Stimulated activated CD4-positive, alpha-beta T cell treated with anti-CD3 and anti-CD28 coated beads, Interleukin-1b, Interleukin-23, amount 100 ng/mL, for 24 hours (primary cell): ENCODE measurements around the gene SCARB2.

ENCODE experiments used
- DNase-seq, 4 experiments: peaks; one replicate each; pipeline ENCODE4 v3.0.0-alpha.2; 2020; ENCODE audit warnings: low read depth in 4 of 4, low spot score in 1 of 4

The SCARB2 gene

DNA sequence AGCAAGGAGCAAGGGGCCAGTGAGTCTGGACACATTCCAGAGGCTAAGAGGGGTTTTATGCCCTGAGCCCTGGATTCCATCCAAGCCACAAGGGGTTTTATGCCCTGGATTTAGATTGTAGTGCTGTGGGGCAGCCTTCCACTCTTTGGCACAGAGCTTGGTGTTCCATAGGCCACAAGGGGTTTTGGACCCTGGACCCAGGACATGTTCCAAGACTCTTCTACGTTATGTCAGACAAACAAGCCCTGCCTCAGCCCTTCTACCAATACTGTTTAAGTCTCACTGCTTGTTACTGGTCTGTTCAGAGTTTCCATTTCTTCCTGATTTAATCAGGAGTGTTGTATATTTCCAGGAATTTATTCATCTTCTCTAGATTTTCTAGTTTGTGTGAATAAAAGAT, 12.8 kb upstream of the SCARB2 start:
- no peak for DNase-seq

- no peak for DNase-seq
Observed at GRCh38 chr4:76224171-76224570, 10.5 kb upstream of the SCARB2 start.

GRCh38 chr4:76219299-76220055, 5.9 kb upstream of the SCARB2 start:
- no peak for DNase-seq

GRCh38 chr4:76216975-76217814, 3.6 kb upstream of the SCARB2 start:
- no peak for DNase-seq

GRCh38 chr4:76216524-76216923, 2.9 kb upstream of the SCARB2 start:
- no peak for DNase-seq

DNA sequence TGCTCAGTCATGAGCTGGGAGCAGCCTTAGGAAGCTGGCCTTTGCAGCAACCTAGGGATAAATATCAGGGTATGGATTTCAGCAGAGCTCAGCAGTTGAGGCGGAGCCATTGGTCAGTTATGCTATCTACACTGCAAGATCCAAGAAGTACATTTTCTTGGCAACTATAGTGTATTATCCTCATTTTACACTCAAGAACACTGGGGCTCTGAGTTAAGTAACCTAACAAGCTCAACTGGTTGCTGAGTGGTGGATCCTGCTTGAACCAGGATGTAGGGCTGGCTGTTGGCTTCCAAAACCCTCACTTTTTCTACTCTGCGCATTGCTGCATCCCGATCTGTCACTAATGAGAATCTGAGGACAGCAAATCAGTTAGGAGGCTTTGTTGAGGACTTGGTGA, 1.5 kb upstream of the SCARB2 start:
- no peak for DNase-seq

DNA sequence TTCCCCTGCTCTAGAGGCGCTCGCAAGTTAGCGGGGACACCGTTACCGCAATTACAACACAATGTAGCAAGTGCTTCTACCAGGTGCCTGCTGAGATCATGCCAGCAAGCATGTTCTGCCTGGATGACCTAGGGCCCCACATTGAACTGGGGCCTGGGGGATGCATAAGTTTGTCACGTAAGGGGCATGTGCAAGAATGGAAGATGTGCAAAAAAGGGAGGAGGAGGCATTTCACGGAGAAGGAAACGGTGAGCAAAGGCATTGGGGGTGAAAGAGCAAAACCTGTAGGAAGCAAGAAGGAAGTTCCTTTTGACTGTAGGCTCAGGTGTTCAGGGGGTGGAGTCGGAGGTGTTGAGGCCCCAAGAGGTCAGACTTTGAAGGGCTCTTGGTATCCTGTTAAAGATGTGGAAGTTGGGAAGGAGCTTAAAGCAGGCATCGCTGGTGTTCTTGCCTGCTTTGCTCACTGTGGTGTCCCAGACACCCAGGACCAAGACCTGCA, 602 bp upstream of the SCARB2 start:
- no peak for DNase-seq

DNA sequence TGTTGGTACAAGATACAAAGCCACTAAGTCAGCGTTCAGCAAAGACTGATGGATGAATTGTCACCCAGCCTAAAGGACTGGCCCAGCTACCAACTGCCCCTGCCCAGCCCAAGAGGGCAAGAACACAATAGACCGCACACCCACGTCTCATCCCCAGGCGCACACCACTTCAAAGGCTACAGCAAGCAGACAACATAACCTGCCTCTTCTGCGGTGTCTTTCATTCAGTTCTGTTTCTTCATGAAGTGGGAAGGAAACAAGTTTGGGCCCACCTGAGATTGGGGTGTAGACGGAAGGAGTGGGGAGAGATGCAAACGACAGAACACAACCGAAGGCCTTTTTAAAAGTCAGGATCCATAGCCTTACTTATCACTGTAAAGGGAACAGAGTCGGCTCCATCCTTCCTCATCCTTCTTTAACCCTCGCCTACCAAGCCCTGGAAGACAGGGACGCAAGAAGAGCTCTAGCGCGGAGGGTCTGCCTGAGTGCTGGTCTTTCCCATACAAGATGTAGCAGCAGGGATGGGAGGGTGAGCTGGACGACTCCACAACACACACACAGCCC, 691 bp downstream of the SCARB2 start:
- DNase-seq = no peak

DNA sequence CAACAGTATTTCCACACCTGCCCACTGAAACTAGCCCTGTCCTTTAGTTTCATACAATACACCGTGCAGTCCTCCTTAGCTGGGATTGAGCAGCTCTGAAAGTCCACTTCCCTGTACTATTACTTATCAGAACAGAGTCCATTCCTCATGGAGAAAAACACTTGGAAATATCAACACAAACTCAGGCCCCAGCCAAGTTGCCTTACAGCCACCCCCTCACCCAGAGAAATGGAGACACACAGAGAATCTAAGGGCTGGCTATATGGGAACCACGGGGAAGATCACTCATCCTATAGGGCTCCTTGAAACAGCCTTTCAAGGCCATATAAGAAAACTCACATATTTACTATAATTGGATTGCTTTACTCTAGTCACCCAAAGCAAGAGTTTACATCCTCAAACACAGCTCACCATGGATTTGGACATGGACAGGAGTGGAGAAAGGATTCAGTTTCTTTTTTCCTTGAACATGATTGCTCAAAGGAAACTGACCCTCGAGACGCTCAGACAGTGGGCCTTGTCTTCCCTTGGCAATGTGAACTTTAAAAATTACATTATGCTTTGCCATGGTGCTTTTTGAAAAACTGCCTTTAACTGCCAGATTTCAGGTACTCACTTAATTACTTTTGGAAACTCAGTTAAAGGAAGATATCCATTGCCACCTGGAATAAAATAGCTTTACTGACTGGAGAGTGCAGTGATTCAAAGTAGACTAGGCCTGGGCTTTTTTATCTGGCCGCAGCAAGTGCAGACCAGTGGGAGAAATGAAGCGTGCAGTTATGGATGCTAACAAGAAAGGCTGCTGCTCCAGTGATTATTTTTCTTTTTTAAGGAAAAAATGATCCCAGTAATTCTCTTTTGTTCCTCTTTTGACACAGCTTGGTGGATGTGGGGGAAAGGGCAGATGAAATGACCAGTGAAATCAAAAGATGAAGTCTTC, 1.6 kb downstream of the SCARB2 start:
- DNase-seq = no peak

DNA sequence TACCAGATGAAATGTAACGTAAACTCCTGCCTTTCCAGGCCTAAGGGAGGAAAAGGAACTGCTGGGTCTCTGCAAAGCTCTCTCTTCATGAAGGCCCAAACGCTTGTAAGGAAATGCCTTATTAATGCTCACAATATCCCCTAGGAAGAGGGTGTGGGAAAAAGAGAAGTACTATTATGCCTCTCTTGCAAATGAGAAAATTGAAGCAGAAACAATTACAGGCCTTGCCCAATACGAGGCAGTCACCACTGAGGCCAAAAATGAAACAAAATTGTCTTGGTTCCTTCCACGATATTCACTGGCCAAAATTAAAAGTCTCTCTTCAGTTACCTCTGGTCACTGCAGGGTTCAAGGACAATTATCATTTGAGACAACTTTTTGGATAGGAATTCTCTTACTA, 3.2 kb downstream of the SCARB2 start:
- no peak for DNase-seq

GRCh38 chr4:76209881-76210280, 3.7 kb downstream of the SCARB2 start:
- DNase-seq = no peak

DNA sequence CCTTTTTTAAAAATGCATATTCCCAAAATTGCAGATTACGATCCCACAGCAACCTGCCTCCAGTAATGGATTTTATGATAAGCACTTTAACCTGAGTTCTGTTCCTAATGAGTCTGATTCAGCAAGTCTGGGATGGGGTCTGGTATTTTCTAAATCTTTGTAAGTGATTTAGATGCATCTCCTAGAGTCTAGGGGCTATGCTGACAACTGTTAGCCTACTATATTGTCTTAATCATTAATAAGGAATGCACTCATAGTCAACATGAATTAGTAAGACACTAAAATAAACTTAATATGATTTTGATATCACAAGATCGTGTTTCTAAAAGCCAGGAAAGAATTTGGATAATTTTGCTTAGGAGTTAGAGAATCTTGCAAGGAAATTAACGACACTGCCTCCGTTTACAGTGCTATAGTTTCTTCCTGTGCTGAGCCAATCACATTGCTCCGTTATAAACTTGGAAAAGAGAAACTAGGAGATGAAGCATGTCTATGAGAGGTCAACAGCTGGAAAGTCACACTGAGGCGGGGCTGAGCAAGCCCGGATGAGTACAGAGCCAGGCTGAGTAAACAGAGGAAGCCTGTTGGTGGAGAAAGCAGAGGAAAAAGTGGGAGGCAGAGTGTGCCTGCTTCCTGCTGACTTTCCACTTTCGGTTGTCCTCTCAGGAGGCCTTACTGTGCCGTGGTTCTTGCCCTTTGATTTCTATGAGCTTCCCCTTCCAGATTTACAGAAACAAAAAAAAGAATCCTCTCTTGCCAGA, 5.4 kb downstream of the SCARB2 start:
- no peak for DNase-seq

GRCh38 chr4:76207549-76207948, 6.1 kb downstream of the SCARB2 start:
- no peak for DNase-seq

- no peak for DNase-seq
Observed at GRCh38 chr4:76206222-76206942, 7.2 kb downstream of the SCARB2 start.

GRCh38 chr4:76205476-76205875, 8.1 kb downstream of the SCARB2 start:
- no peak for DNase-seq

- no peak for DNase-seq
Observed at GRCh38 chr4:76204936-76205335, 8.7 kb downstream of the SCARB2 start.

GRCh38 chr4:76203541-76203940, 10.1 kb downstream of the SCARB2 start:
- no peak for DNase-seq

DNA sequence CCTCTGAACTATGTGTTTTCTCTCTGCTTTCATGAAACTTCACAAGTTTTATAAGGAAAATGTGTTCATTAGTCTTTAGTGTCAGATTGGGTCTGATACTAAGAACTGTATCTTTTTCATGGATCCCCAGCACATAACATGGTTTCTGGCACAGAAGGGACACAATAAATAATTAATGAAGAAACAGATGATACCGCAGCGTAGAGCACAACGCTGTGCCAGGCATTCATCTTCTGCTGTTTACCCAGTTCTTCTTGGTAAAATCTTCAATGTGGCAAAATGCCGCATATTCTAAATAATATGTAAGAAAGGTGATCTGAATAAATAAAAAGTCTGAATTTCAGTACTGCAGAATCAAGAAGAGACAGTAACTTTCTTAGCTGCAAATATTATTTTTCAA, 12.3 kb downstream of the SCARB2 start:
- no peak for DNase-seq

- DNase-seq = no peak
Observed at GRCh38 chr4:76200771-76201231, 12.8 kb downstream of the SCARB2 start.
